Prostate gland (tissue), 2 donors: ENCODE measurements around the gene NSUN6. TPM values are rescaled to one million over a fixed set of nuclear protein-coding genes. Genes with fewer than 3 reads are reported as not detected.

Experiments
- DNase-seq: peaks from one replicate; pipeline ENCODE4 v3.0.0-alpha.2; 2019; ENCODE audit warnings: low spot score
- H3K27ac ChIP-seq, 2 donors: fragments of 200-600 bp; sonication (generic); 2 replicates each; pipeline ENCODE4 v1.5.1; 2017 to 2019
- H3K27me3 ChIP-seq: fragments of 200-600 bp; sonication (generic); replicated peaks from 2 replicates; pipeline ENCODE4 v1.5.1; 2019; ENCODE audit not compliant: insufficient read depth
- H3K36me3 ChIP-seq, 2 donors: fragments of 200-600 bp; sonication (generic); 1 replicate in 1 of 2; 2 replicates in 1 of 2; pipeline versions ENCODE4 v1.5.1 to v1.8.1; 2017 to 2019
- H3K4me1 ChIP-seq: fragments of 200-600 bp; sonication (generic); replicated peaks from 2 replicates; pipeline ENCODE4 v1.5.1; 2019
- H3K4me3 ChIP-seq, 2 donors: fragments of 200-600 bp; sonication (generic); 2 replicates each; pipeline ENCODE4 v1.5.1; 2017 to 2019
- H3K9me3 ChIP-seq: fragments of 200-600 bp; sonication (generic); 2 replicates; pipeline ENCODE4 v1.5.1; 2017
- POLR2A ChIP-seq: fragments of 450-650 bp; IDR thresholded peaks from one replicate; pipeline ENCODE4 v1.6.1; 2016; ENCODE audit warnings: antibody characterized with exemption, mild to moderate bottlenecking
- POLR2AphosphoS5 ChIP-seq: sonication (generic); formaldehyde crosslinking; IDR thresholded peaks from one replicate; pipeline ENCODE4 v1.6.1; 2017; ENCODE audit warnings: antibody characterized with exemption
- whole genome bisulfite sequencing: methylation state at CpG from one replicate; pipeline ENCODE4 v1.1.5; 2018; 5-methylcytosine and 5-hydroxymethylcytosine counted together
- intact Hi-C: fragments of 100-400 bp; cut with DNase I; formaldehyde crosslinking; loops from one replicate; pipeline ENCODE4 v1.14.2; 2022
- total RNA-seq, 2 donors: library from RNA; depleted of rRNA; stranded (reverse); fragments of >200 nt; gene quantifications; one replicate each; pipeline ENCODE4 v1.1.0, GENCODE V29; 2016
- TF ChIP-seq, protein P1 (sequence below), 4 experiments: fragments of 200-600 bp in 2 of 4; fragments of 450-650 bp in 2 of 4; sonication (generic) in 2 of 4; IDR thresholded peaks; 1 replicate in 3 of 4; 2 replicates in 1 of 4; pipeline ENCODE4 v1.5.1; 2016 to 2019; ENCODE audit warnings: antibody characterized with exemption in 4 of 4, mild to moderate bottlenecking in 2 of 4, moderate library complexity in 2 of 4

Gene NSUN6
- total RNA-seq, 2 donors from 2014 or later = 11.7 to 17.1 TPM

DNA sequence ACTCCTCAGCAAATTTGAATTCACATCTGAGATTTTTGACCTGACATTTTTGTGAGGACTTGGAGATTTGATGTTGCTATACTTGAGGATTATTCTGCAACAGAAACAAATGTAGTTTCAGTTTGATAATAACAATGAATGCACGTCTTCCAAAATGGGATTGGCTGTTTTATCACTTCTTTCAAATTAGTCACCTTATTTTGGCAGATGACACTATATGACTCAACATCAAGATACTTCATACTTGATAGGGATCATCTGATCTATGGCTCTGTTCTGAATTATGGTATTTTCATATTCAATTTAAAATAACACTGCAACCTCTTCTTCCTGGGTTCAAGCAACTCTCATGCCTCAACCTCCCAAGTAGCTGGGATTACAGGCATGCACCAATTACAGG, 32.0 kb upstream of the NSUN6 start:
- 54% methylated on average over 1 of the region's 1 CpG for WGBS
- no peak overlapping the region for H3K27ac ChIP-seq
- no peaks in the 10 kb centered on the region for H3K4me1 ChIP-seq
- no peaks in the 10 kb centered on the region for H3K9me3 ChIP-seq
- no peak for TF ChIP-seq POLR2AphosphoS5
- H3K4me3 ChIP-seq = no peak overlapping the region
- H3K36me3 ChIP-seq = no peaks in the 10 kb centered on the region
- no peaks in the 10 kb centered on the region for H3K27me3 ChIP-seq
- DNase-seq = no peak
- intact Hi-C loops = no loop called here

DNA sequence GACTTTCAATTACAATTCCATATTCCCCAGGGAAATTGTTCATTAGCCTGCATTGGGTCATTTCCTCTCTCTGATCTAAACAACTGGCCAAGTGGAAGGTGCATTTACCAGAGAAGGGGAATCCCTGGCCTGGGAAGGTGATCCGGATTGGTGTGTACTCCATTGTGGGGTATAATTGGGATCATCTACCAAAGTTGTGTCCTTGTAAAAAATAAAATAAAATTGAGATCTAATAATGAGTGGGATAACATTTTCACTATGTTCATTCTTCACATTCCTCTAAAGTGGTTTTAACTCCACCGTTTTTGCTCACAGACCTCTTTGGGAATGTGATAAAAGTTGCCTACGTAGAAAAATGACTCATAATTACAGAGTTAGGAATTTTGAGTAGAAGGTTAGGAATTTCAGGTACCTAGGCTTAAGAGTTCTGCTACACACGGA, 30.6 kb upstream of the NSUN6 start:
- intact Hi-C loops = no loop called here
- Histone ChIP-seq H3K27me3 (no peaks in the 10 kb centered on the region), H3K9me3 (no peaks in the 10 kb centered on the region), H3K4me1 (no peaks in the 10 kb centered on the region), H3K36me3 (no peaks in the 10 kb centered on the region), H3K4me3 (no peak overlapping the region), H3K27ac (no peak overlapping the region)
- TF ChIP-seq, protein P1, sequence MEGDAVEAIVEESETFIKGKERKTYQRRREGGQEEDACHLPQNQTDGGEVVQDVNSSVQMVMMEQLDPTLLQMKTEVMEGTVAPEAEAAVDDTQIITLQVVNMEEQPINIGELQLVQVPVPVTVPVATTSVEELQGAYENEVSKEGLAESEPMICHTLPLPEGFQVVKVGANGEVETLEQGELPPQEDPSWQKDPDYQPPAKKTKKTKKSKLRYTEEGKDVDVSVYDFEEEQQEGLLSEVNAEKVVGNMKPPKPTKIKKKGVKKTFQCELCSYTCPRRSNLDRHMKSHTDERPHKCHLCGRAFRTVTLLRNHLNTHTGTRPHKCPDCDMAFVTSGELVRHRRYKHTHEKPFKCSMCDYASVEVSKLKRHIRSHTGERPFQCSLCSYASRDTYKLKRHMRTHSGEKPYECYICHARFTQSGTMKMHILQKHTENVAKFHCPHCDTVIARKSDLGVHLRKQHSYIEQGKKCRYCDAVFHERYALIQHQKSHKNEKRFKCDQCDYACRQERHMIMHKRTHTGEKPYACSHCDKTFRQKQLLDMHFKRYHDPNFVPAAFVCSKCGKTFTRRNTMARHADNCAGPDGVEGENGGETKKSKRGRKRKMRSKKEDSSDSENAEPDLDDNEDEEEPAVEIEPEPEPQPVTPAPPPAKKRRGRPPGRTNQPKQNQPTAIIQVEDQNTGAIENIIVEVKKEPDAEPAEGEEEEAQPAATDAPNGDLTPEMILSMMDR (IDR thresholded peaks at IDR 0.05) = no peak
- no peak for TF ChIP-seq POLR2AphosphoS5
- TF ChIP-seq POLR2A = no peak
- DNase-seq = no peak
- 48% methylated on average over 4 of the region's 4 CpGs for WGBS

DNA sequence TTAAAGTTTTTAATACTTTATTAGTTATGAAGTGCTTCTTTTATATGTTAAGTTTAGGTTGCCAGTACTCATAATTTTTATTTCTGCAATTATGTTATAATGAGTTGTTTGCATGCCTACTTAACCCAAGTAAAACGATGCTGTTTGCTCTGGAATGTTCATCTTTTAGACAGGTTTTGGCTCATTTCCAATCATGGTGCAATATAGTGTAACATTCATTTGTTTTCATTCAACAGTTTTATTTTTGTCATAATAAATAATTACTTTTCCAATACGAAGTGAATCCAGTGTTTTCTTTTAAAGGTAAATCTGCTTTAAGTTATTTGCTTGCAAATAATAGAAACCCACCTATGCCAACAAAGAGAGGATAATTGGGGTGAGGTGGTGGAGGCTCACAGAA, 30.0 kb upstream of the NSUN6 start:
- no peaks in the 10 kb centered on the region for H3K9me3 ChIP-seq
- DNase-seq = no peak
- H3K27ac ChIP-seq = no peak overlapping the region
- intact Hi-C loops = no loop called here
- TF ChIP-seq POLR2A (no peak), POLR2AphosphoS5 (no peak)
- TF ChIP-seq, protein P1 (IDR thresholded peaks at IDR 0.05) = no peak
- H3K4me1 ChIP-seq = no peaks in the 10 kb centered on the region
- WGBS = 11% methylated on average over 2 of the region's 2 CpGs
- no peak overlapping the region for H3K4me3 ChIP-seq
- no peaks in the 10 kb centered on the region for H3K36me3 ChIP-seq
- H3K27me3 ChIP-seq = no peaks in the 10 kb centered on the region

DNA sequence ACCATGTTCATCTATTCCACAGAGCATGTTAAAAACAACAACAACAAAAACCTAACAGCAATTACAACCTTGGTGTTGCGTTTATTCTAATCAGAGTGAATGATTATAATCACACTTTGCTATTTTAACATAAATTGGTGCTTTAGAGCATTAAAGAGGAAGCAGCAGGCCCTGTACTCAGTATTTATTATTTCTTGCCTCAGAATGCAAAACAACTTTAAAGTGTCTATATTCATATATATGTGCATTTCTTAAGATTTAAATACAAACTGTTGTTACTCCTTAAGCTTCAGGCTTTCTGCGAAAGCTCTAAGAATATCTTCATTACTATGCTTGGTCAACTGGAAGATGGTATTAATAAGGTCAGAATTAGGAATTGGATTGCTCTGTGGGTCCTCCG, 29.4 kb upstream of the NSUN6 start:
- no peak overlapping the region for H3K27ac ChIP-seq
- no peaks in the 10 kb centered on the region for H3K27me3 ChIP-seq
- H3K9me3 ChIP-seq = no peaks in the 10 kb centered on the region
- no peak overlapping the region for H3K4me3 ChIP-seq
- intact Hi-C loops = no loop called here
- no peak for DNase-seq
- no peaks in the 10 kb centered on the region for H3K4me1 ChIP-seq
- no peaks in the 10 kb centered on the region for H3K36me3 ChIP-seq
- 93% methylated on average over 3 of the region's 3 CpGs for WGBS
- TF ChIP-seq, protein P1 (IDR thresholded peaks at IDR 0.05) = no peak
- no peak for TF ChIP-seq POLR2AphosphoS5
- no peak for TF ChIP-seq POLR2A

DNA sequence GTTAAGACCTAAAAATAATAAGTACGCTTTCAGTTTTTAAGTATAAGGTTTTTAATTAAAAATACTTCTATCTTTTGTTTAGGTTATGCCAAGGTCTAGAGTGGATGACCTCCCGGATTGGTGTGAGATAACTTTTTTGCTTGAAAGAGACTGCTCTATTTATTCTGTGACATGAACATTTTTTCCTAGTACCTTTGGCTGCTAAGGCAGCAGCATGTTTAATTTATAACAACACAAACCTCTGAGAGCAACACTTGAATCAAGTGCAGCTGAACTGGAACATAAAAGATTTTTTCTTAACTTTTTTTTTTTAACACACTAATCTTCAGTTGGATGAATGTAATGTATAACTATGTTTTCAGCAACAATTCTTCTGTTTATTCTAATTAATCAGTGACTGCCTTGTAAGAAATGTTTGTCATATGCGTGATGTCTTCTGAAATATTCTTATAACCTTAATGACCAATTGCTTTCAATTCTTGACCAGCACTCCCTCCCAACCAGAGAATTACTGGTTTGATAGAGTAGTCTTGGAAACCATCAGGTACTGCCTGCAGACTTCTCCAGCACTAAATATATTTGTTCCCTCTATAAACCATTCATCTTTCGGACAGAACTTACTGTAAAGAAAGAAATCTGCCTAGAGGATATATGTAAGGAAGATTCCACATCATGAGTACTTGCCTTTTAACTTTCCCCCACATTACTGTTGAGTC, 23.9 kb upstream of the NSUN6 start:
- 92% methylated on average over 4 of the region's 4 CpGs for WGBS
- DNase-seq = no peak
- no peaks in the 10 kb centered on the region for H3K27me3 ChIP-seq
- H3K27ac ChIP-seq = no peak overlapping the region
- H3K36me3 ChIP-seq = no peaks in the 10 kb centered on the region
- no peaks in the 10 kb centered on the region for H3K9me3 ChIP-seq
- no peak overlapping the region for H3K4me3 ChIP-seq
- intact Hi-C loops = no loop called here
- TF ChIP-seq, protein P1 (IDR thresholded peaks at IDR 0.05) = no peak
- TF ChIP-seq POLR2A (no peak), POLR2AphosphoS5 (no peak)
- no peaks in the 10 kb centered on the region for H3K4me1 ChIP-seq
